Stimulated activated naive B cell treated with anti-CD40 and anti-IgM and Interleukin-4, amounts not matched to agents 10 μg/mL and 1 μg/mL and 100 μg/mL, for 72 hours (primary cell): ENCODE measurements around the gene PHF1.

ENCODE experiments used
- ATAC-seq, 2 donors: fragments of 150-1000 bp; cut with Tn5 transposase; replicated peaks; 2 replicates each; pipeline ENCODE4 v1.10.0; 2021; ENCODE audit warnings: moderate library complexity in 1 of 2
- DNase-seq: peaks from one replicate; pipeline ENCODE4 v3.0.0; 2021
- H3K27ac Mint-ChIP-seq: one replicate; pipeline ENCODE4 v1.8.0; 2022; ENCODE audit warnings: mild to moderate bottlenecking, mixed read lengths
- H3K27me3 Mint-ChIP-seq, 2 donors: one replicate each; pipeline ENCODE4 v1.8.0; 2022; ENCODE audit warnings: mixed read lengths in 2 of 2
- H3K36me3 Mint-ChIP-seq, 2 donors: one replicate each; pipeline ENCODE4 v1.8.0; 2022; ENCODE audit warnings: mixed read lengths in 2 of 2, mild to moderate bottlenecking in 1 of 2
- H3K4me1 Mint-ChIP-seq, 2 donors: one replicate each; pipeline ENCODE4 v1.8.0; 2022; ENCODE audit warnings: mixed read lengths in 2 of 2, mild to moderate bottlenecking in 1 of 2
- H3K4me3 Mint-ChIP-seq, 2 donors: one replicate each; pipeline ENCODE4 v1.8.0; 2022; ENCODE audit warnings: mild to moderate bottlenecking in 2 of 2, mixed read lengths in 2 of 2, moderate library complexity in 1 of 2
- H3K9me3 Mint-ChIP-seq, 2 donors: one replicate each; pipeline ENCODE4 v1.8.0; 2022; ENCODE audit warnings: mixed read lengths in 2 of 2, mild to moderate bottlenecking in 1 of 2

PHF1 gene

GRCh38 chr6:33418690-33419291, 8.0 kb downstream of the PHF1 start:
- peaks cover 20 to 41% of the 10 kb centered on the region in 2 donors for H3K36me3 Mint-ChIP-seq
- peak overlapping the region; percentile 97 to 98 for H3K4me3 Mint-ChIP-seq
- ATAC-seq: no peak

GRCh38 chr6:33419580-33420490, 9.0 kb downstream of the PHF1 start, which contains the start of gene SYNGAP1:
SYNGAP1 (plus strand) TSS chr6:33420065; CDS start chr6:33420265, 200 bp downstream.
- DNase-seq (no peak), ATAC-seq (no peak)
- H3K4me3 Mint-ChIP-seq: peak within 1 kb of the TSS; percentile 97 to 98
- H3K9me3 Mint-ChIP-seq: peaks cover 4 to 5% of the 10 kb centered on the region in 2 donors
- H3K36me3 Mint-ChIP-seq: peaks cover 14 to 31% of the 10 kb centered on the region in 2 donors
- no peaks in the 10 kb centered on the region for H3K27me3 Mint-ChIP-seq
- peak within 1 kb of the TSS; percentile 99 for H3K27ac Mint-ChIP-seq
- H3K4me1 Mint-ChIP-seq: peaks cover 47 to 59% of the 10 kb centered on the region in 2 donors

More at GRCh38 chr6:33418690-33419291, 8.0 kb downstream of the PHF1 start:
- H3K27me3 Mint-ChIP-seq: no peaks in the 10 kb centered on the region
- peaks cover under 1 to 4% of the 10 kb centered on the region in 2 donors for H3K9me3 Mint-ChIP-seq
- peaks cover 47 to 59% of the 10 kb centered on the region in 2 donors for H3K4me1 Mint-ChIP-seq
- peak overlapping the region; percentile 99 for H3K27ac Mint-ChIP-seq
- no peak for DNase-seq

- Mint-ChIP-seq H3K4me3 (peak overlapping the region in 1 of 2 donors; percentile 1), H3K9me3 (peaks cover 4 to 5% of the 10 kb centered on the region in 2 donors), H3K27me3 (no peaks in the 10 kb centered on the region), H3K36me3 (peaks cover 8 to 23% of the 10 kb centered on the region in 2 donors), H3K4me1 (peaks cover 45 to 57% of the 10 kb centered on the region in 2 donors), H3K27ac (no peak overlapping the region)
- ATAC-seq (no peak), DNase-seq (no peak)
These were observed 9.9 kb downstream of the PHF1 start for GRCh38 chr6:33420491-33421343.

GRCh38 chr6:33421344-33421643, 10.5 kb downstream of the PHF1 start:
- Mint-ChIP-seq H3K4me1 (peaks cover 42 to 54% of the 10 kb centered on the region in 2 donors), H3K9me3 (peaks cover 4 to 5% of the 10 kb centered on the region in 2 donors), H3K36me3 (peaks cover 5 to 17% of the 10 kb centered on the region in 2 donors), H3K27ac (peak overlapping the region; percentile 5), H3K4me3 (peak overlapping the region in 1 of 2 donors; percentile 1), H3K27me3 (no peaks in the 10 kb centered on the region)
- ATAC-seq (no peak), DNase-seq (no peak)

- peaks cover 2 to 5% of the 10 kb centered on the region in 2 donors for H3K36me3 Mint-ChIP-seq
These were observed 13.0 kb downstream of the PHF1 start for GRCh38 chr6:33423777-33424176.

GRCh38 chr6:33424855-33425667, 14.2 kb downstream of the PHF1 start:
- DNase-seq (no peak), ATAC-seq (no peak)
- H3K27ac Mint-ChIP-seq: peak overlapping the region; percentile 96
- H3K27me3 Mint-ChIP-seq: no peaks in the 10 kb centered on the region
- peaks cover 2 to 4% of the 10 kb centered on the region in 2 donors for H3K9me3 Mint-ChIP-seq
- peaks cover 53 to 56% of the 10 kb centered on the region in 2 donors for H3K4me1 Mint-ChIP-seq
- H3K36me3 Mint-ChIP-seq: peaks cover 2 to 5% of the 10 kb centered on the region in 2 donors
- H3K4me3 Mint-ChIP-seq: peak overlapping the region; percentile 83 to 95

More at GRCh38 chr6:33423777-33424176, 13.0 kb downstream of the PHF1 start:
- no peak for ATAC-seq
- Mint-ChIP-seq H3K9me3 (peaks cover 2 to 4% of the 10 kb centered on the region in 2 donors), H3K4me3 (peak overlapping the region; percentile 83 to 95), H3K4me1 (peaks cover 45 to 55% of the 10 kb centered on the region in 2 donors), H3K27me3 (no peaks in the 10 kb centered on the region), H3K27ac (peak overlapping the region; percentile 96)
- DNase-seq: no peak

GRCh38 chr6:33425668-33426577, 15.1 kb downstream of the PHF1 start:
- Mint-ChIP-seq H3K4me1 (peaks cover 59 to 65% of the 10 kb centered on the region in 2 donors), H3K9me3 (peaks cover 2 to 4% of the 10 kb centered on the region in 2 donors), H3K4me3 (peak overlapping the region; percentile 83 to 95), H3K27ac (peak overlapping the region; percentile 96), H3K27me3 (no peaks in the 10 kb centered on the region), H3K36me3 (peaks cover 2 to 5% of the 10 kb centered on the region in 2 donors)
- DNase-seq (peak; percentile 85), ATAC-seq (peak; percentile 67 to 71)

- peak overlapping the region; percentile 83 to 95 for H3K4me3 Mint-ChIP-seq
- H3K36me3 Mint-ChIP-seq: peaks cover 2 to 5% of the 10 kb centered on the region in 2 donors
- no peak for DNase-seq
- no peaks in the 10 kb centered on the region for H3K27me3 Mint-ChIP-seq
- peaks cover 67 to 74% of the 10 kb centered on the region in 2 donors for H3K4me1 Mint-ChIP-seq
- H3K27ac Mint-ChIP-seq: peak overlapping the region; percentile 96
- H3K9me3 Mint-ChIP-seq: peaks cover 2 to 4% of the 10 kb centered on the region in 2 donors
- peak; percentile 23 to 31 for ATAC-seq
These were observed 16.0 kb downstream of the PHF1 start for GRCh38 chr6:33426590-33427511.

GRCh38 chr6:33427585-33428223, 16.9 kb downstream of the PHF1 start:
- Mint-ChIP-seq H3K4me1 (peaks cover 75 to 83% of the 10 kb centered on the region in 2 donors), H3K4me3 (peak overlapping the region; percentile 83 to 95), H3K27me3 (no peaks in the 10 kb centered on the region), H3K27ac (peak overlapping the region; percentile 96), H3K36me3 (peaks cover 2 to 11% of the 10 kb centered on the region in 2 donors), H3K9me3 (peaks cover 2 to 4% of the 10 kb centered on the region in 2 donors)
- peak; percentile 4 to 6 for ATAC-seq
- peak; percentile 32 for DNase-seq

- Mint-ChIP-seq H3K36me3 (peaks cover 4 to 15% of the 10 kb centered on the region in 2 donors), H3K4me3 (peak overlapping the region; percentile 80 to 83), H3K27ac (peak overlapping the region; percentile 89), H3K4me1 (peaks cover 81 to 90% of the 10 kb centered on the region in 2 donors), H3K9me3 (peaks cover 2 to 4% of the 10 kb centered on the region in 2 donors), H3K27me3 (no peaks in the 10 kb centered on the region)
- DNase-seq (peak; percentile 28), ATAC-seq (peak; percentile 26 to 31)
These were observed 17.6 kb downstream of the PHF1 start for GRCh38 chr6:33428224-33428965.
